ENCODE data around the gene GRK5. TPM values are rescaled to one million over a fixed set of nuclear protein-coding genes. Genes with fewer than 3 reads are reported as not detected.

Gene GRK5
- total and polyA plus RNA-seq, 2 experiments from 2014 or later: 5.2 to 13.7 TPM

DNA sequence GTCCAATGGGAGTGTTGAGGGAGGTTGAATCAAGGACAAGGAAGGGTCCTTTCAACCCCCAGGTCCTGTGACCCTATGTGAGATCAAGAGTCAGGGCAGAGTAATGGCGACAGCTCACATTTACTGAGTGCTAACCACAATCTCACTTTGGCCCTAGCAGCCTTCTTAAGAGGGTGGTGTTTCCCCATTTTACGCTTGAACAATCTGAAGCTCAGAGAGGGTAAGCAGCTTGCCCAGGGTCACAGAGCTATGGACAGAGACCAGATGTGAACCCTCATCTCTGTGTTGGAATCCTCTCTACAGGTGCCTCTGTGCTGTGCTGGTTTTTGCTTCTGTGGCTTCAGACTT lies 102.0 kb downstream of the GRK5 start:
- Histone ChIP-seq H3K27me3 (replicated peaks; ENCODE audit: insufficient read depth) (no peaks in the 10 kb centered on the region), H3K9me2 (ENCODE audit: insufficient read depth) (no peaks in the 10 kb centered on the region), H3K36me3 (ENCODE audit: low read depth) (no peaks in the 10 kb centered on the region), H3F3A (ENCODE audit: insufficient read depth) (peaks cover 17% of the 10 kb centered on the region), H3K4me1 (ENCODE audit: insufficient read depth) (peaks cover 15% of the 10 kb centered on the region), H2AFZ (no peak overlapping the region), H3K27ac (no peak overlapping the region), H3K9ac (no peak overlapping the region), H3K4me2 (ENCODE audit: unreplicated experiment) (no peak overlapping the region), H3K79me2 (ENCODE audit: insufficient read depth) (peaks cover 65% of the 10 kb centered on the region), H3K9me3 (ENCODE audit: low read depth) (no peaks in the 10 kb centered on the region), H3K4me3 (no peak overlapping the region), H4K20me1 (ENCODE audit: insufficient read depth) (no peaks in the 10 kb centered on the region)
- in situ Hi-C loops (cut with MboI): no loop called here
- DNase-seq: no peak
- no peak for TF ChIP-seq EZH2 (IDR thresholded peaks at IDR 0.05; ENCODE audit: insufficient read depth, poor library complexity, severe bottlenecking)
- WGBS, 2 experiments (ENCODE audit: low coverage in 1 of 2, low lambda C conversion rate in 2 of 2, missing lambda C conversion rate in 2 of 2): 100% methylated on average over 2 of the region's 2 CpGs

DNA sequence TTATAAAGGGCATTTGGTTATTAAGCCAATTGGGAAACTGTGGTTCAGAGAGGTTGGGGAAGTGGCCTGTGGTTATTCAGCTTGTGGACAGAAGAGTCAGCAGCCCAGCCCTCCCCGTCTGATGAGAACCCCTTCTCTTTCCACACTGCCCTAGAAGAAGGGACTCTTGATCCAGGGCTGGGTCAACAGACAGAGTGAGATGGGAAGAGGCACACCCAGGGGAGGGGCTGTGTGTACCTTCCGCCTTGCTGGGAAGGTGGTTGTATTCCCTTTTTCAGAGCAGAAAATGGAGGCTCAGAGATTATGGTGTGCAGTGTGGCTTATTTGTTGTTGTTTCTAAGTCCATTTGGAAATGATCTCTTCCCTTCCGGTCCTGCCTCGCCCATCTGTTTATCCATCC lies 103.4 kb downstream of the GRK5 start:
- Histone ChIP-seq H4K20me1 (ENCODE audit: insufficient read depth) (no peaks in the 10 kb centered on the region), H3K36me3 (ENCODE audit: low read depth) (no peaks in the 10 kb centered on the region), H3F3A (ENCODE audit: insufficient read depth) (peaks cover 17% of the 10 kb centered on the region), H2AFZ (no peak overlapping the region), H3K9me2 (ENCODE audit: insufficient read depth) (no peaks in the 10 kb centered on the region), H3K9ac (no peak overlapping the region), H3K9me3 (ENCODE audit: low read depth) (no peaks in the 10 kb centered on the region), H3K4me1 (ENCODE audit: insufficient read depth) (peaks cover 27% of the 10 kb centered on the region), H3K27ac (no peak overlapping the region), H3K4me2 (ENCODE audit: unreplicated experiment) (no peak overlapping the region), H3K27me3 (replicated peaks; ENCODE audit: insufficient read depth) (no peaks in the 10 kb centered on the region), H3K79me2 (ENCODE audit: insufficient read depth) (peaks cover 68% of the 10 kb centered on the region), H3K4me3 (no peak overlapping the region)
- 93 to 98% methylated on average over 4 of the region's 4 CpGs for WGBS, 2 experiments (ENCODE audit: low coverage in 1 of 2, low lambda C conversion rate in 2 of 2, missing lambda C conversion rate in 2 of 2)
- DNase-seq: no peak
- TF ChIP-seq EZH2phosphoT487 (IDR thresholded peaks at IDR 0.05; ENCODE audit: insufficient read depth, low read depth): no peak
- no peak for TF ChIP-seq EZH2 (IDR thresholded peaks at IDR 0.05; ENCODE audit: insufficient read depth, poor library complexity, severe bottlenecking)
- in situ Hi-C loops (cut with MboI): no loop called here

DNA sequence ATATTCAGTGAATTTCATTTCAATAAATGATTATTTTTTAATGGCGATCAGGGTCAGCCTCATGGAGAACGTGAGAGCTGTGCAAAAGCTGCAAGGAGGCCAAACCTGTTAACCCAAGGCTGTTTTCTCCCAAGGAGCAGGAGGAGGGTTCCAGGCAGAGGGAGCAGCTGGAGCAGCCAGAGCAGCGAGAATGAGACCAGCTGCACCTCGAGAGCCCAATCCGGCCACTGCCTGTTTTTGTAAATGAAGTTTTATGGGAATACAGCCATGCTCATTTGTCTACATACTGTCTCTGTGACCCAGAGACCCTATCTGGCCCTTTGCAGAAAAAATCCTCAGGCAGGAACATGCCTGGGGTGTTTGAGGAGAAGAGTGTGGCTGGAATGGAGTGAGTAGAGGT lies 104.9 kb downstream of the GRK5 start:
- in situ Hi-C loops (cut with MboI): no loop called here
- H3K4me3 ChIP-seq: no peak overlapping the region
- H3K79me2 ChIP-seq (ENCODE audit: insufficient read depth): peaks cover 72% of the 10 kb centered on the region
- no peak overlapping the region for H2AFZ ChIP-seq
- H3K27me3 ChIP-seq (replicated peaks; ENCODE audit: insufficient read depth): no peaks in the 10 kb centered on the region
- H3F3A ChIP-seq (ENCODE audit: insufficient read depth): peaks cover 21% of the 10 kb centered on the region
- H3K4me1 ChIP-seq (ENCODE audit: insufficient read depth): peaks cover 30% of the 10 kb centered on the region
- 87 to 96% methylated on average over 5 of the region's 5 CpGs for WGBS, 2 experiments (ENCODE audit: low coverage in 1 of 2, low lambda C conversion rate in 2 of 2, missing lambda C conversion rate in 2 of 2)
- H3K9me3 ChIP-seq (ENCODE audit: low read depth): no peaks in the 10 kb centered on the region
- H3K27ac ChIP-seq: no peak overlapping the region
- TF ChIP-seq EZH2phosphoT487 (IDR thresholded peaks at IDR 0.05; ENCODE audit: insufficient read depth, low read depth): no peak
- no peak for TF ChIP-seq EZH2 (IDR thresholded peaks at IDR 0.05; ENCODE audit: insufficient read depth, poor library complexity, severe bottlenecking)
- H3K9me2 ChIP-seq (ENCODE audit: insufficient read depth): no peaks in the 10 kb centered on the region
- DNase-seq: no peak
- H4K20me1 ChIP-seq (ENCODE audit: insufficient read depth): no peaks in the 10 kb centered on the region
- H3K9ac ChIP-seq: no peak overlapping the region
- H3K36me3 ChIP-seq (ENCODE audit: low read depth): no peaks in the 10 kb centered on the region
- H3K4me2 ChIP-seq (ENCODE audit: unreplicated experiment): no peak overlapping the region

DNA sequence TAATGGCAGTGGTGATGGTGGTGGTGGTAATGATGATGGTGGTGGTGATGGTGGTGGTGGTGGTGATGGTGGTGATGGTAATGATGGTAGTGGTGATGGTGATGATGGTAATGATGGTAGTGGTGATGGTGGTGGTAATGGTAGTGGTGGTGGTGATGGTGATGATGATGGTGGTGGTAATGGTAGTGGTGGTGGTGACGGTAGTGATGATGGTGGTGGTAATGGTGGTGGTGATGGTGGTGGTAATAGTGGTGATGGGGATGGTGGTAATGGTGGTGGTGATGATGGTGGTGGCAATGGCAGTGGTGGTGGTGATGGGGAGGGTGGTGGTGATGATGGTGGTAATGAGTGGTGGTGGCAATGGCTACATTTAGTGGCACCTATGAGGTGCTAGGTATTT lies 105.7 kb downstream of the GRK5 start:
- Histone ChIP-seq H3K79me2 (ENCODE audit: insufficient read depth) (peaks cover 69% of the 10 kb centered on the region), H3K4me1 (ENCODE audit: insufficient read depth) (peaks cover 36% of the 10 kb centered on the region), H3F3A (ENCODE audit: insufficient read depth) (peaks cover 27% of the 10 kb centered on the region), H3K4me2 (ENCODE audit: unreplicated experiment) (no peak overlapping the region), H3K36me3 (ENCODE audit: low read depth) (no peaks in the 10 kb centered on the region), H2AFZ (no peak overlapping the region), H3K4me3 (no peak overlapping the region), H3K27ac (no peak overlapping the region), H4K20me1 (ENCODE audit: insufficient read depth) (no peaks in the 10 kb centered on the region), H3K9me2 (ENCODE audit: insufficient read depth) (no peaks in the 10 kb centered on the region), H3K27me3 (replicated peaks; ENCODE audit: insufficient read depth) (no peaks in the 10 kb centered on the region), H3K9me3 (ENCODE audit: low read depth) (no peaks in the 10 kb centered on the region), H3K9ac (no peak overlapping the region)
- WGBS, 2 experiments (ENCODE audit: low coverage in 1 of 2, low lambda C conversion rate in 2 of 2, missing lambda C conversion rate in 2 of 2): 38 to 67% methylated on average over 1 of the region's 1 CpG
- in situ Hi-C loops (cut with MboI): no loop called here
- no peak for TF ChIP-seq EZH2 (IDR thresholded peaks at IDR 0.05; ENCODE audit: insufficient read depth, poor library complexity, severe bottlenecking)
- TF ChIP-seq EZH2phosphoT487 (IDR thresholded peaks at IDR 0.05; ENCODE audit: insufficient read depth, low read depth): no peak
- no peak for DNase-seq

DNA sequence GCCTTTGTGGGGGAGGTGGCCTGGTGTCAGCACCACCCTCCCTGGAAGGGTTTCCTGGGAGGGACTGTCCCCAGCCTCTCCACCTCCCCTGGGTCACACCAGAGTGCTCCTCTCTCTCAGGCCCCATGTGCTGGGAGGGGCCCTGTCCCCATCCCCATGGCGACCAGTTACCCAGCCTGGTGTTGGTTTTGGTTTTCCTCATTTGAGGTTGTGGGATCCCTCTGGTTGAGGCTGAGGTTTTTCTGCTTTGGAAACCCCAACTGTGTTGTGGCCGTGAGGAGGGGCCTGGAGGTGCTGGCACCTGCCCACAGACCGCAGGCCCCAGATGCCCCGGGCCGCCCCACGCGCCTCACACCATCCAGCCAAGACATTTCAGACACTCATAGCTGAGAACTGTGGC lies 106.3 kb downstream of the GRK5 start:
- Histone ChIP-seq H3K4me2 (ENCODE audit: unreplicated experiment) (no peak overlapping the region), H3K4me1 (ENCODE audit: insufficient read depth) (peaks cover 38% of the 10 kb centered on the region), H4K20me1 (ENCODE audit: insufficient read depth) (no peaks in the 10 kb centered on the region), H3K36me3 (ENCODE audit: low read depth) (no peaks in the 10 kb centered on the region), H2AFZ (no peak overlapping the region), H3K9ac (no peak overlapping the region), H3K4me3 (no peak overlapping the region), H3K9me2 (ENCODE audit: insufficient read depth) (no peaks in the 10 kb centered on the region), H3K79me2 (ENCODE audit: insufficient read depth) (peaks cover 66% of the 10 kb centered on the region), H3F3A (ENCODE audit: insufficient read depth) (peaks cover 30% of the 10 kb centered on the region), H3K27ac (no peak overlapping the region), H3K27me3 (replicated peaks; ENCODE audit: insufficient read depth) (no peaks in the 10 kb centered on the region), H3K9me3 (ENCODE audit: low read depth) (no peaks in the 10 kb centered on the region)
- 99 to 100% methylated on average over 7 of the region's 7 CpGs for WGBS, 2 experiments (ENCODE audit: low coverage in 1 of 2, low lambda C conversion rate in 2 of 2, missing lambda C conversion rate in 2 of 2)
- DNase-seq: no peak
- in situ Hi-C loops (cut with MboI): no loop called here
- TF ChIP-seq EZH2 (IDR thresholded peaks at IDR 0.05; ENCODE audit: insufficient read depth, poor library complexity, severe bottlenecking) (no peak), EZH2phosphoT487 (IDR thresholded peaks at IDR 0.05; ENCODE audit: insufficient read depth, low read depth) (no peak)
